Peyer's patch (tissue), 4 donors: ENCODE data around the gene SCD.

ENCODE experiments used
- CTCF ChIP-seq, 6 experiments: fragments of 450-650 bp in 4 of 6; fragments of 200-600 bp in 2 of 6; sonication (generic) in 1 of 6; IDR thresholded peaks; one replicate each; pipeline ENCODE4 v1.5.1; 2017 to 2019; ENCODE audit warnings: antibody characterized with exemption in 6 of 6, mild to moderate bottlenecking in 3 of 6, moderate library complexity in 1 of 6
- POLR2A ChIP-seq, 2 donors: fragments of 450-650 bp; IDR thresholded peaks; one replicate each; pipeline ENCODE4 v1.5.1; 2017; ENCODE audit warnings: antibody characterized with exemption in 2 of 2, mild to moderate bottlenecking in 2 of 2, moderate library complexity in 2 of 2

DNA sequence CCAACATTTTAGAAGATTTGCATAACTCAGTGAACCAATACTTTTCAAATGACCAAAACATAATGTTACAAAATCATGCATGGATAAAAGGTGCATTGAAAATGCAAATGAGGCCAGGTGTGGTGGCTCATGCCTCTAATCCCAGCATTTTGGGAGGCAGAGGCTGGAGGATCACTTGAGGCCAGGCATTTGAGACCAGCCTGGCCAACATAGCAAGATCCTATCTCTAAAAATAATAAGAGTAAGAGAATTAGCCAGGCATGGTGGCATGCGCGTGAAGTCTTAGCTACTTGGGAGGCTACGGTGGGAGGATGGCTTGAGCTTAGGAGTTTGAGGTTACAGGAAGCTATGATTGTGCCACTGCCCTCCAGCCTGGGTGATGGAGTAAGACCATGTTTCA, 33.4 kb downstream of the SCD start:
- TF ChIP-seq CTCF (IDR thresholded peaks at IDR 0.05) = no peak
- no peak for TF ChIP-seq POLR2A (IDR thresholded peaks at IDR 0.05)
